IMR-90 (cell line): Measurements from ENCODE around the gene ITPR2. TPM values are rescaled to one million over a fixed set of nuclear protein-coding genes. Genes with fewer than 3 reads are reported as not detected.

Experiments used
- ATAC-seq: fragments of 200-7000 bp; cut with Tn5 transposase; 2 replicates; pipeline ENCODE4 v1.9.1; 2020; ENCODE audit warnings: low read depth, mild to moderate bottlenecking, moderate library complexity
- BruUV-seq: library from RNA; stranded (reverse); fragments of 400-500 nt; replicated peaks from 2 replicates; lab custom pipeline; 2021; lab: Mats Ljungman, UMichigan
- CTCF ChIA-PET: fragments of 300-600 bp; formaldehyde crosslinking; extraction: SDS; loops from one replicate; lab custom pipeline; 2021; ENCODE audit warnings: antibody characterized with exemption; lab: Yijun Ruan, JAX
- POLR2A ChIA-PET: fragments of 300-600 bp; sonication (Branson Sonifier 250); formaldehyde crosslinking; loops from one replicate; lab custom pipeline; 2022; ENCODE audit warnings: antibody characterized with exemption; ENCODE audit not compliant: unreplicated experiment; lab: Charles Lee
- DNase-seq: peaks from one replicate; pipeline ENCODE4 v3.0.0; 2013
- H2AFZ ChIP-seq: replicated peaks from 2 replicates; pipeline ENCODE3; 2013; ENCODE audit warnings: low read length, mild to moderate bottlenecking; ENCODE audit not compliant: poor library complexity
- H2AK5ac ChIP-seq: 2 replicates; pipeline ENCODE4 v1.6.1; 2013; ENCODE audit warnings: low read depth, low read length, inconsistent platforms
- H2AK9ac ChIP-seq: replicated peaks from 2 replicates; pipeline ENCODE3; 2013; ENCODE audit warnings: mild to moderate bottlenecking, low read depth, low read length, moderate library complexity; ENCODE audit not compliant: poor library complexity
- H2BK120ac ChIP-seq: 2 replicates; pipeline ENCODE4 v1.6.1; 2013; ENCODE audit warnings: low read depth, low read length, inconsistent platforms
- H2BK15ac ChIP-seq: 3 replicates; pipeline ENCODE4 v1.6.1; 2013; ENCODE audit warnings: low read depth, low read length, inconsistent platforms
- H2BK20ac ChIP-seq: 2 replicates; pipeline ENCODE4 v1.6.1; 2013; ENCODE audit warnings: low read depth, mild to moderate bottlenecking, inconsistent platforms, low read length, moderate library complexity
- H2BK5ac ChIP-seq: 2 replicates; pipeline ENCODE4 v1.6.1; 2013; ENCODE audit warnings: mild to moderate bottlenecking, low read depth, low read length, inconsistent platforms; ENCODE audit not compliant: poor library complexity, severe bottlenecking
- H3K14ac ChIP-seq: replicated peaks from 2 replicates; pipeline ENCODE4 v1.6.1; 2013; ENCODE audit warnings: low read depth, low read length, inconsistent platforms
- H3K18ac ChIP-seq: 2 replicates; pipeline ENCODE4 v1.6.1; 2013; ENCODE audit warnings: low read depth, low read length, control low read depth
- H3K23ac ChIP-seq: 2 replicates; pipeline ENCODE4 v1.6.1; 2013; ENCODE audit warnings: low read depth, low read length, inconsistent platforms
- H3K27ac ChIP-seq: 2 replicates; pipeline ENCODE4 v1.5.1; 2013; ENCODE audit warnings: mild to moderate bottlenecking, control low read depth, low read length; ENCODE audit not compliant: insufficient read depth
- H3K27me3 ChIP-seq: 2 replicates; pipeline ENCODE4 v1.6.1; 2013; ENCODE audit warnings: low read length; ENCODE audit not compliant: control insufficient read depth, insufficient read depth
- H3K36me3 ChIP-seq: 2 replicates; pipeline ENCODE4 v1.6.1; 2013; ENCODE audit warnings: low read length, mixed read lengths; ENCODE audit not compliant: control insufficient read depth, insufficient read depth
- H3K4ac ChIP-seq: 2 replicates; pipeline ENCODE4 v1.6.1; 2013; ENCODE audit warnings: low read depth, low read length, inconsistent platforms
- H3K4me1 ChIP-seq: 2 replicates; pipeline ENCODE4 v1.6.1; 2013; ENCODE audit warnings: low read length, mixed read lengths; ENCODE audit not compliant: control insufficient read depth, insufficient read depth
- H3K4me2 ChIP-seq: 2 replicates; pipeline ENCODE4 v1.6.1; 2013; ENCODE audit warnings: low read depth, mild to moderate bottlenecking, control low read depth, low read length, moderate library complexity
- H3K4me3 ChIP-seq: 2 replicates; pipeline ENCODE4 v1.5.1; 2013; ENCODE audit warnings: low read depth, mild to moderate bottlenecking, control low read depth, low read length, moderate library complexity; ENCODE audit not compliant: insufficient read depth
- H3K56ac ChIP-seq: 2 replicates; pipeline ENCODE4 v1.6.1; 2013; ENCODE audit warnings: low read length, inconsistent platforms; ENCODE audit not compliant: insufficient read depth; ENCODE audit errors: extremely low read depth
- H3K79me1 ChIP-seq, 2 experiments: 2 replicates each; pipeline ENCODE4 v1.6.1; 2013; ENCODE audit warnings: low read length in 2 of 2, inconsistent platforms in 1 of 2, low read depth in 1 of 2
- H3K9ac ChIP-seq: 2 replicates; pipeline ENCODE4 v1.6.1; 2013; ENCODE audit warnings: low read depth, low read length, control low read depth
- H3K9me1 ChIP-seq: 2 replicates; pipeline ENCODE4 v1.6.1; 2013; ENCODE audit warnings: low read length, inconsistent platforms; ENCODE audit not compliant: insufficient read depth
- H3K9me3 ChIP-seq: 2 replicates; pipeline ENCODE4 v1.6.1; 2013; ENCODE audit warnings: low read length; ENCODE audit not compliant: control insufficient read depth, insufficient read depth
- H4K20me1 ChIP-seq: 2 replicates; pipeline ENCODE4 v1.6.1; 2013; ENCODE audit warnings: low read length, inconsistent platforms; ENCODE audit not compliant: insufficient read depth
- H4K5ac ChIP-seq: 2 replicates; pipeline ENCODE4 v1.6.1; 2013; ENCODE audit warnings: mild to moderate bottlenecking, low read depth, low read length, control low read depth
- H4K8ac ChIP-seq, 2 experiments: 2 replicates each; pipeline ENCODE4 v1.6.1; 2013; ENCODE audit warnings: low read depth in 2 of 2, low read length in 2 of 2, control low read depth in 1 of 2, inconsistent platforms in 1 of 2
- H4K91ac ChIP-seq: 2 replicates; pipeline ENCODE4 v1.6.1; 2013; ENCODE audit warnings: low read depth, low read length, inconsistent platforms; ENCODE audit not compliant: insufficient read depth
- BHLHE40 ChIP-seq: fragments of 150-350 bp; IDR thresholded peaks from 2 replicates; pipeline ENCODE4 v1.6.1; 2016; ENCODE audit warnings: mild to moderate bottlenecking, low read depth, low read length
- CEBPB ChIP-seq: IDR thresholded peaks from 2 replicates; pipeline ENCODE4 v1.6.1; 2012; ENCODE audit warnings: low read depth, low read length, improper control_type of control experiment
- CHD1 ChIP-seq: IDR thresholded peaks from 2 replicates; pipeline ENCODE4 v1.6.1; 2012; ENCODE audit warnings: low read depth, low read length, improper control_type of control experiment
- CTCF ChIP-seq: conservative IDR thresholded peaks from 2 replicates; pipeline ENCODE4 v1.5.1; 2012; ENCODE audit warnings: mild to moderate bottlenecking, low read depth, low read length, improper control_type of control experiment
- ELK1 ChIP-seq: fragments of 150-350 bp; IDR thresholded peaks from 2 replicates; pipeline ENCODE4 v1.6.1; 2016; ENCODE audit warnings: low read depth, mild to moderate bottlenecking, low read length, moderate library complexity, borderline replicate concordance
- FOS ChIP-seq: fragments of 150-350 bp; IDR thresholded peaks from 2 replicates; pipeline ENCODE4 v1.6.1; 2016; ENCODE audit warnings: low read depth, low read length
- MAFK ChIP-seq: IDR thresholded peaks from 2 replicates; pipeline ENCODE4 v1.6.1; 2012; ENCODE audit warnings: low read depth, low read length, improper control_type of control experiment
- MAZ ChIP-seq: IDR thresholded peaks from 2 replicates; pipeline ENCODE4 v1.6.1; 2012; ENCODE audit warnings: low read depth, mild to moderate bottlenecking, low read length, improper control_type of control experiment, moderate library complexity, borderline replicate concordance
- MXI1 ChIP-seq: IDR thresholded peaks from 2 replicates; pipeline ENCODE4 v1.6.1; 2012; ENCODE audit warnings: low read depth, mild to moderate bottlenecking, low read length, moderate library complexity, borderline replicate concordance
- NFE2L2 ChIP-seq: fragments of 150-350 bp; IDR thresholded peaks from 2 replicates; pipeline ENCODE4 v1.6.1; 2016; ENCODE audit warnings: low read depth, mild to moderate bottlenecking, low read length
- POLR2A ChIP-seq: IDR thresholded peaks from 2 replicates; pipeline ENCODE4 v1.6.1; 2012; ENCODE audit warnings: mild to moderate bottlenecking, low read depth, low read length
- RAD21 ChIP-seq: IDR thresholded peaks from 2 replicates; pipeline ENCODE4 v1.6.1; 2012; ENCODE audit warnings: low read length, improper control_type of control experiment
- RCOR1 ChIP-seq: IDR thresholded peaks from 2 replicates; pipeline ENCODE4 v1.6.1; 2012; ENCODE audit warnings: mild to moderate bottlenecking, low read length, improper control_type of control experiment; ENCODE audit not compliant: insufficient replicate concordance
- RFX5 ChIP-seq: IDR thresholded peaks from 2 replicates; pipeline ENCODE4 v1.8.0; 2012; ENCODE audit warnings: low read depth, mild to moderate bottlenecking, low read length, moderate library complexity
- SMC3 ChIP-seq: fragments of 150-350 bp; IDR thresholded peaks from 2 replicates; pipeline ENCODE4 v1.6.1; 2016; ENCODE audit warnings: low read depth, mild to moderate bottlenecking, antibody characterized with exemption, low read length, moderate library complexity
- USF2 ChIP-seq: fragments of 150-350 bp; IDR thresholded peaks from 2 replicates; pipeline ENCODE4 v1.6.1; 2017; ENCODE audit warnings: mild to moderate bottlenecking, antibody characterized with exemption, low read length, low read depth
- WGBS, 2 experiments: methylation state at CpG; one replicate each; pipeline versions ENCODE4 v1.1.5 to v1.1.7; 2013; ENCODE audit warnings: missing lambda C conversion rate in 2 of 2; ENCODE audit not compliant: insufficient read length in 1 of 2; ENCODE audit errors: extremely low coverage in 2 of 2; 5-methylcytosine and 5-hydroxymethylcytosine counted together
- dilution Hi-C: fragments of 300-500 bp; cut with HindIII; formaldehyde crosslinking; loops from one replicate; pipeline ENCODE4 v1.14.3; 2018; ENCODE audit warnings: low sequenced_read_pairs; ENCODE audit not compliant: unreplicated experiment
- in situ Hi-C: fragments of 300-500 bp; cut with MboI; formaldehyde crosslinking; loops from 3 replicates; pipeline ENCODE4 v1.14.3; 2019; ENCODE audit warnings: low sequenced_read_pairs, inconsistent platforms, mixed read lengths
- intact Hi-C: fragments of 100-400 bp; cut with micrococcal nuclease; formaldehyde crosslinking; loops from 2 replicates; pipeline ENCODE4 v1.10.0; 2022
- polyA plus RNA-seq, 3 experiments: library from polyadenylated mRNA; depleted of rRNA; stranded (reverse); fragments of >200 nt; gene quantifications; 2 replicates each; pipeline ENCODE4 v1.2.3, GENCODE V29; 2012; ENCODE audit warnings: low replicate concordance in 1 of 3
- total RNA-seq: library from RNA; depleted of rRNA; stranded (reverse); fragments of >200 nt; gene quantifications from 2 replicates; pipeline ENCODE4 v1.2.3, GENCODE V29; 2012

Gene ITPR2
- total and polyA plus RNA-seq, 2 of the 4 experiments (the other 2 are of a cell fraction), result 1.2 to 9.0 TPM

GRCh38 chr12:26867080-26867479 lies 34.1 kb upstream of the ITPR2 start:
- no peak for ATAC-seq
- H3K14ac ChIP-seq, result no peak overlapping the region
- dilution Hi-C loops, result no loop called here
- no peak overlapping the region for H3K4me3 ChIP-seq
- ChIA-PET POLR2A (no interaction called here), CTCF (interaction anchor here (0.6 kb wide), 1 partner anchor 16 kb away, joined by 4 read pairs; no protein-coding TSS in a partner anchor)
- H2AK5ac ChIP-seq, result no peak overlapping the region
- no peak overlapping the region for H3K56ac ChIP-seq
- peaks cover 2% of the 10 kb centered on the region for H3K27me3 ChIP-seq
- H4K8ac ChIP-seq, result no peak overlapping the region
- H3K9me1 ChIP-seq, result no peaks in the 10 kb centered on the region; the same call in 1 of the 2 replicates
- in situ Hi-C loops, result no loop called here
- no peaks in the 10 kb centered on the region for H3K9me3 ChIP-seq
- WGBS, 2 experiments, result no CpG with 5 or more reads among the region's 2 CpGs
- H3K4me1 ChIP-seq, result no peaks in the 10 kb centered on the region
- BruUV-seq, result no TSS peak
- H3K36me3 ChIP-seq, result no peaks in the 10 kb centered on the region
- no peaks in the 10 kb centered on the region for H3K79me1 ChIP-seq
- TF ChIP-seq USF2 (no peak), SMC3 (no peak), FOS (no peak), BHLHE40 (no peak), CTCF (no peak), RFX5 (no peak), NFE2L2 (no peak), MXI1 (no peak), MAZ (no peak), MAFK (no peak), RAD21 (no peak), POLR2A (no peak), RCOR1 (no peak), CHD1 (no peak), ELK1 (no peak), CEBPB (no peak)
- no peak overlapping the region for H2BK20ac ChIP-seq
- H2BK15ac ChIP-seq, result no peak overlapping the region
- no peaks in the 10 kb centered on the region for H4K20me1 ChIP-seq
- no peak overlapping the region for H4K5ac ChIP-seq
- H3K9ac ChIP-seq, result no peak overlapping the region
- H3K23ac ChIP-seq, result no peak overlapping the region
- H3K4ac ChIP-seq, result no peak overlapping the region
- H2BK120ac ChIP-seq, result no peak overlapping the region
- no peak overlapping the region for H3K27ac ChIP-seq
- no peak for DNase-seq
- no peak overlapping the region for H2AFZ ChIP-seq
- no peak overlapping the region for H3K18ac ChIP-seq
- no peak overlapping the region for H4K91ac ChIP-seq
- H3K4me2 ChIP-seq, result no peak overlapping the region
- no peak overlapping the region for H2BK5ac ChIP-seq
- H2AK9ac ChIP-seq, result no peak overlapping the region
- intact Hi-C loops, result no loop called here
